HPDE6-E6E7 (cell line): ENCODE measurements around the gene CDCA7.
"Not testable (repeated sequence)": the region's sequence is repeated elsewhere in the genome, so short reads cannot be mapped to it uniquely, and the experiment has no call there.

Experiments used
- DNase-seq: peaks from one replicate; pipeline ENCODE4 v3.0.0; 2011; ENCODE audit warnings: missing footprints; ENCODE audit errors: extremely low spot score

CDCA7 gene

GRCh38 chr2:173358616-173359015 lies 3.9 kb downstream of the CDCA7 start:
- no peak for DNase-seq

GRCh38 chr2:173359231-173359630 lies 4.6 kb downstream of the CDCA7 start:
- no peak for DNase-seq

- no peak for DNase-seq
Observed at GRCh38 chr2:173370198-173370597, 15.5 kb downstream of the CDCA7 start.

- DNase-seq, result no peak
Observed at GRCh38 chr2:173371023-173371422, 16.4 kb downstream of the CDCA7 start.

DNA sequence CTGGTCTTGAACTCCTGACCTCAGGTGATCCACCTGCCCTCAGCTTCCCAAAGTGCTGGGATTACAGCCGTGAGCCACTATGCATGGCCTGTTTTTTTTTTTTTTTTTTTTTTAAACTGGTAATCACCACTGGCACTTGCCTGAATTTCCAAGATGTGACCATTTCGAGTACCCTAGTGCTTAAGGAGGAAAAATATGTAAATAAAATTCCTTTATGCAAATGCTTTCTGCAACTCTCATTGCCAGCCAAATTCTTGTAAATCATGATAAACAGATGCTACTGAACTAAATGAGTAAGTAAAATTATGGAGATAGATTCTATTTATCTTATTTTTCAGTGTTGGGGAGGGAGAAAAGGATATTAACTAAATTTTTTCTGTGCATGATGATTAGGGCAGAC lies 18.6 kb downstream of the CDCA7 start:
- no peak for DNase-seq

DNA sequence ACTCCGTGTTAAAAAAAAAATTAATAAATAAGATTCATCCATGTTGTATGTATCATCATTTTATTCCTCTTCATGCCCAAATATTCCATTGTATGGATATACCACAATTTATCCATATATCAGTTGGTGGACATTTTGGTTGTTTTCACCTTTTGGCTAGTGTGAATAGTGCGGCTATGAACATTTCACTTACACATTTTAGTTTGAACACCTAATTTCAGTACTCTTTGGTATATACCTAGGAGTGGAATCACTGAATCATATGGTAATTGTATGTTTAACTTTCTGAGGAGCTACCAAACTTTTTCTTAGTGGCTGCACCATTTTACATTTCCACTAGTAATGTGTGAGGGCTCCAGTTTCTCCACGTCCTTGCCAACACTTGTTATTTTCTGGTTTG lies 20.0 kb downstream of the CDCA7 start:
- DNase-seq, result no peak

DNA sequence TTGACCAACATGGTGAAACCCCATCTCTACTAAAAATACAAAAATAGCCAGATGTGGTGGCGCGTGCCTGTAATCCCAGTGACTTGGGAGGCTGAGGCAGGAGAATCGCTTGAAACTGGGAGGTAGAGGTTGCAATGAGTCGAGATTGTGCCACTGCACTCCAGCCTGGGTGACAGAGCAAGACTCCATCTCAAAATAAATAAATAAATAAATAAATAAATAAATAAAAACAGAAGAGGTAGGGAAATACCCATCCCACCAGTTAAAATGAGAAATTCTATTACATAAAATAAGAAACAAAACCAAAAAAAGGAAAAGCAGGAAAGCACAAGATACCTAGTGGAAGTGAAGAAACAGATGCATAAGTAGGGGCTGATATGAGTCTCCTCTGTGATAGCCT lies 30.9 kb downstream of the CDCA7 start:
- DNase-seq, result not testable (repeated sequence)

DNA sequence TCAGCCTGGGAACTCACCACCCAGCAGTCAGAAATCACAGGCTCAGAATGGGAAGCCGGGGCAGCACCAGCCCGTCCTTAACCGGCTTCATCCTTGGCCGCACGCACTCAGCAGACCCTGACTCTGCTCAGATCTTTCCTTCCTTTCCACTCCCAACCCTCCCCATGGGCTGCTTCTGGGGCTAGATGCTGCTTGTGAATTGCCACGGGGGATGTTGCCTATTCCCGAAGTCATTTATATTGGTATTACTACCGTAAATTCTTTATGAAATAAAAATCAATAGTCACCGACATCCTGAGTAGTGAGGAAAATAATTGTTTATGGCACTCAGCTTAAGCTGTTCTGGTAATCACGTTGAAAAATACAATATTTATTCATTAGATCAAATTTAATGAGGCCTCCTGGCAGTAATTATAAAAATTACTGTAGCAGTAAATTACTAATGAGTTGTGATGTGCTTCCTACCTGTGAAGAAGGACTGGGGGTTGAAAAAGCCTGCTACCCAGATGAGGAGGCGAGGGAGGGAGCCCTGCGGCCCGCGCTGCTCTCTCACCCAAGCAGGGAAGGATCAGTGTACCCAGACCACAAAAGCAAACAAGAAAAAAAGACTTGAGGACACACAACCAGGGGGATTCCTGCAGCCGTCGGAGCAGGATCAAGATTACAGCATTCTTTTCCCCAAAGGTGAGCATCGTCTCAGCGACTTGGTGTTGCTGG lies 31.5 kb downstream of the CDCA7 start:
- no peak for DNase-seq

DNA sequence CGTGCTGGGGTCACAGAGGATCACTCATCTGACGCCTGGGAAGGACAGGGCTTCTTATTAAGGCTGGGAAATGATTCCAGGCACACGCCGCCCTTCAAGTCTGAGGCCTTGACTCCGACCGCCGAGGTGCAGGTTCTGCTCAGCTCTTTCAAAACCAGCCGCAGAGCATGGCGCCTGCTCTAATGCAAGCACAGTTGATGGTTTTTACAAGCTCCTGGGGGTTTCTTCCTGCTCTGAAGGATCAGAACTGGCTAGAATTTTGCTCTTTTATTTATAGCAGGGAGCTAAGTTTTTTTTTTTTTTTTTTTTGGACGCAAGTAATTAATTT lies 32.0 kb downstream of the CDCA7 start:
- no peak for DNase-seq

DNA sequence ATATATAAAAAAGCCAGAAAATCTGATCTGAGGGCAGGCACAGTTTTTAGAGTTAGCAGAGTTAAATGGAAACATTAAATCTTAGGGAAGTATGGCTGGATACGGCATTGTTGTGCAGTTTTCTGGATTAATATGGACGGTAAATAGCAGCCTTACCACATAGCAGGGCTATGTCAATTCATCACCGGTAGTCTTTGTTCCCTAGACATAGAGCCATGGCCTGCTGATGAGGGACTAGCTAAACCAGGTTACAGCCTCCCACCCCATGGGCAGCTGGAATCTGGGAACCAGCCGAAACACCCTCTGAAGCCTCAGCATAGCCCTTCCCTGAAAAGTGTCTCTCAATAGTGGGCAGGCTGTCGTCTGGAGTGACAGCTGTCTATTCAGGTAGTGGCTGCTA lies 32.4 kb downstream of the CDCA7 start:
- no peak for DNase-seq

DNA sequence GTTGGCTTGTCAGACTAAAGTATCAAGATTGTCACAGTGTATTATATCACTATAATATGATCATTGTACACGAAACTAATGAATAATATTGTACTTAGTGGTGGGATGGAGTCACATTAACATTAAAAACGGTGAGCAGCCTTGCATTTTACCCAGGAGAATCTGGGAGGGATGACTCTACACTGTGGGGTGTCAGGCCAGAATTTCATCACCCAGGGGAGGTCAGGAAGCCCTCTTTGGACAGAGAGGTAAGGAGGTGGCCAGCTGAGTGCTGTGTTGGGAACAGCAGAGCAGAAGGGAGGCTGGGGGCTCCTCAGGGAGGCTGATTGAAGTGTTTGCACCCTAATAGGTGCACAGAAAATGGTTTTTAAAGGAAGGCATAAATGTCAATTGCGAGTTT lies 33.0 kb downstream of the CDCA7 start:
- no peak for DNase-seq

- DNase-seq, result no peak
Observed at GRCh38 chr2:173388795-173389194, 34.1 kb downstream of the CDCA7 start.

DNA sequence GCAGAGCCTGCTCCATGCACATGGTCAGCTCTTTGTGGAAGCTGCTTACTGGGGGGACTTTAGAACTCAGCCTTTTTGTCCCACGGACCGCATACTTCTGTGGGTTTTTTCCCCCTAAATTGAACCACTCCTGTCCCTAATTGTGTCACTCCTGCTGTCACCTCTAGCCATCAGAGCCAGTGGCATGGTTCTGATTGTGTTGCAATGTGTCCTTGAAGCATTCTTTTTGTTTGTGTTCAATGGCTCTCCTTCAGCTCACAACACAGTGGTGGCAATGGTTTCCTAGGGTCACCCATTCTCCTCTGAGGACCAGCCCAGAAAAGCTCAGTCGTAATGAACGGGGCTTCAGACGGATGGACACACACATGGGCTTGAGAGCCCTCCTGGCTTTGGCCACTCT lies 35.4 kb downstream of the CDCA7 start:
- no peak for DNase-seq

GRCh38 chr2:173392731-173393130 lies 38.1 kb downstream of the CDCA7 start:
- no peak for DNase-seq

DNA sequence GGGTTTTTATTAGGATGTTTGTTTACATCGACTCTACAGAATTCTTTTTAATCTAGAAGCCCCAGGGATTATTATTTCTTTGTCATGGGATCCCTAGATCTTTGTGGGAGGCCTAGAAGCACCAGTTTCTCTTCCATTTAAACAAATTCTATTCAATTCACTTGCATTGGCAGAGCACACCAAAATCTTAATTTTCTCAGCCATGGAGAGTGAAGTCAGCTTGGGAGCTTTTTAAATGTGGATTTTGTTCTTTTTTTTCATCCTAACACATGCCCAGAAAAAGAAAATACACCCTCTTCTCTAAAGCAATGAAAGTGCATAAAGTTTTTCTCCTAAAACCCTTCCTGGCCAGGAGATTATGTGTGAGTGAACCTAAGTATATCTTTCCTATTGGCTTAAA lies 38.5 kb downstream of the CDCA7 start:
- no peak for DNase-seq

DNA sequence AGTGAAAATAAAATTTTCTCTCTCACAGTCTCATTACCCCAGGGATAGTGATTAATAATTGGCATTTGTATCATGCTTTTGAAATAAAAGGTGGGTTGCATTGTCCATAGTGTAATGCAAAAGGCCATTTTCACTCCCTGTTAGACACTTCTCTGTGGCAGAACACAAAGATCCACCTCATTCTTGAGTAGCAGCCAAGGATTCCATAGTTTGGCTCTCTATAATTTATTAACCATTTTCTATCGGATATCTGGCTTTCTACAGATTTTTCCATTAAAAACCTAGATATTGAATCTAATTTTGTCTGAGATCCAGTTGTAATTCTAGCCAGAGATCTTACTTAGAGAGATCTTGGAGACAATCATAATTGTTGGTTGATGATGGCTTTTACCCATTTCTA lies 39.0 kb downstream of the CDCA7 start:
- no peak for DNase-seq

DNA sequence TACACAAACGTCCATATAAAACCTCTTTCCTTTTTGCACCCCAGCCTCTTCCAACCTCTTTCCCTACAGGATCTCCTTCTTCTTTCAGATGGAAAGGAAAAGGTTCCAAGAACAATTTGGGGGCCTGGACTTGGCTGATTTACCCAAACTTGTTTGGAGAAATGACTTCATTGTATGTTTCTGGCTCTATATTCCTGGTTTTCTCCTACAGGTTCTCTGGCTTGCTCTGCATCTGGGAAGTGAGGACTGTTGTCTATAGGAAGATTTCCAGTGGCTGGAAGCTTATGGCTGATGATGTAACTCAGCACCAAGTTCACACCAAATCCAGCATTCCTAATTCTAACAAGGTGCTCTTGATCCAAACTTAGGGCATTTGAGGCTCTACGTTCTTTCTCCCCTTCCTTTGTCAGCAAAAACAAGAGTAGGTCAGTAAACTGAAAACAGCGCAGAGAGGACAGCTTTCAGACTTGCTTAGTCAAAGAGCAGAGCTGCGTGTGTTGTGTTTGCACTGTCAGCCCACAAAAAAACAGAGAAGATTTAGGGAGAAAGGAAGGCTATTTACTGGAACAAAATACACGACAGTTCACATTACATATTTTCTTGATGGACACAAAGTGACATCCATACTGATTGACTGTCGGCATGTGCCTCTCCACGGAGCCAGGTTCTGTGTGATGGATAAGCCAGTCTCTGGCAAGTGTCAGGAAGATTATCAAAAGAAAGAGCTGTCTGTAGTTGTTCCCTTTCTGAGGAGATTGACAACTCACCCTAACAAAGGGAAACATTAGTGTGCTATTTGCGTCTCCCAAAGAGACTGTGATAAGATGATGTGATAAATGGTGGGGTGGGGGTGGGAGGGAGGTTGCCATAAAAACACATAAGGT lies 39.7 kb downstream of the CDCA7 start:
- no peak for DNase-seq

- no peak for DNase-seq
Observed at GRCh38 chr2:173395567-173396351, 41.1 kb downstream of the CDCA7 start.

DNA sequence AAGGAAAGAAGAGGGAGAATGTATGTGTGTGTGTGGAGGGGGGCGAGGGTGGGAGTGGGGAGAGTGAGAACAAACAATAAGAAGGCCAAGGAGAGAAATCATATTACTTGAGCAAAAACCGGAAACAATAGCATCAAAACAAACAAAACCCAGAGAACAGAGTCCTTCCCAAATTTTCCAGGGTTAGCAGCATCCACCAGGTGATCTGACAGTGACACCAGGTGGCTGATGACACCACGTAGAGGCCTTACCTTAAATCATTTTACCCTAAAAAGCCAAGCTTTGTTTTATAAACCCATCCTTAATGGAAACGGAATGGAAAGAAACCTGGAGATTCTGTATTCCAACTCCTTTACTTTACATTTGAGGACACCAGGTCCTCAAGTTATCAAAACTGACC lies 42.9 kb downstream of the CDCA7 start:
- DNase-seq, result no peak

GRCh38 chr2:173399229-173399628 lies 44.6 kb downstream of the CDCA7 start:
- DNase-seq, result no peak

DNA sequence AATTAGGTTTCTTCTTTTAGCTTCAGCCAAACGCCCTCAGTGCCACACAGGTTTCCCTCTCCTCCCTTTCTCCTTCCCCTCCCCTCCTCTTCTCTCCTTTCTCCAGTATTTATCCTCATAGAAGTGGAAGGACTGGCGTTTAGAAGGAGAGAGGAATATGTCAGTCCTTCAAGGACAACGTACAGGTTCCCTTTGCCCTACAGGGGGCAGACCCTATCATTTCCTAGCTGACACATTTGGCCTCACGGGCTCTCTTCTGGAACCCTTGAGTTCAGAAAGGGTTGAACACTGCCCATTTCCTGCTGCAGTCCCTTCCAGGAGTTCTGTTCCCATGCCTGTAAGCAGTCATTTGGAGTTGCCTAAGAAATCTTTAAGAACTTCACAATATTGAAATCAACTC lies 46.1 kb downstream of the CDCA7 start:
- no peak for DNase-seq

DNA sequence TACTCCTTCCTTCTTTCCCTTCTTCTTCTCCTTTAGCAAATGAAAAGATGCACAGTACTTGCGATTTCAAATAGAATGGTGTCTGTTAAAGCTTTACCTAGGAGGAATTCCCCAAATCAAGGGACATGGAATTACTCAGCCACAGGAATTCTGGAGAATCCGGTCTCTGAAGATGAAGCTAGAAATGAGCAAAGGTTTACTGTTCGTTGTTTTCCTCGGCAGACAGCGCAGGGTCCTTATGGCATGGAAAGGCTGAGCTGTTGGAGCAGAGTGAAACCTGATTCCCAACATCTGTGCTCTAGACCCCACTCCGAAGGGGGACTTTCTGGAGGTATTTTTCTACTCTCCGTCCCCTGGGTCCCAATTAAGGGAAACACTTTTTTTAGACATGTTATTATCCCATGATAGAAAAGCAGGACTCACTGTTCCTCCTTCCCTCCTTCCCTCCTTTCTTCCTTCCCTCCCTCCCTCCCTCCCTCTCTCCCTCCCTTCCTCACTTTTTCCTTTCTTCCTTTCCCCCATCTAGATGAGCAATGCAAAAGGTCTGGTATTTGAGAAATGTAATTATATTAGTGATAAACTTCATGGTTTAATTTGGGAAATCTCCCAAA lies 47.1 kb downstream of the CDCA7 start:
- DNase-seq, result no peak
